ENCODE results near the gene PPP2R3A.

DNA sequence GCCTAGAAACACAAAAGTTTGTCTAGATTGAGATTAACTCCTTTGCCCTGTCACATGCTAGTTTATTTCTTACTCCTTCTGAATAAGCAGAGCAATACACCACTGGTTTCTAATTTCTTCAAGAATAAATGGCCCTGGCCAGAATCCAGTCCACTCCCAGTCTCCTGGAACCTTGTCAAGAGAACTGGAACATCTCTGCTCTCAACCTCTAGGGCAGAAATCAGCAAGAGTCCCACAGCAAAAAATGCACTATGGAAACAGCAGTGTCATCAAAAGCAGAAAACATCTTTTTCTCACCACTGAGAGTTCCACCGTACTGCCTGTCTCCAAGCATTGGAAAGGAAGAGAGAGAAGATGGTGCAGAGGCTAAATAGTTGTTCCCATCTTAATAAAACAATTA, 35.9 kb upstream of the PPP2R3A start:
- TF ChIP-seq POLR2A (IDR thresholded peaks at IDR 0.05) = no peak
- TF ChIP-seq, protein P1, sequence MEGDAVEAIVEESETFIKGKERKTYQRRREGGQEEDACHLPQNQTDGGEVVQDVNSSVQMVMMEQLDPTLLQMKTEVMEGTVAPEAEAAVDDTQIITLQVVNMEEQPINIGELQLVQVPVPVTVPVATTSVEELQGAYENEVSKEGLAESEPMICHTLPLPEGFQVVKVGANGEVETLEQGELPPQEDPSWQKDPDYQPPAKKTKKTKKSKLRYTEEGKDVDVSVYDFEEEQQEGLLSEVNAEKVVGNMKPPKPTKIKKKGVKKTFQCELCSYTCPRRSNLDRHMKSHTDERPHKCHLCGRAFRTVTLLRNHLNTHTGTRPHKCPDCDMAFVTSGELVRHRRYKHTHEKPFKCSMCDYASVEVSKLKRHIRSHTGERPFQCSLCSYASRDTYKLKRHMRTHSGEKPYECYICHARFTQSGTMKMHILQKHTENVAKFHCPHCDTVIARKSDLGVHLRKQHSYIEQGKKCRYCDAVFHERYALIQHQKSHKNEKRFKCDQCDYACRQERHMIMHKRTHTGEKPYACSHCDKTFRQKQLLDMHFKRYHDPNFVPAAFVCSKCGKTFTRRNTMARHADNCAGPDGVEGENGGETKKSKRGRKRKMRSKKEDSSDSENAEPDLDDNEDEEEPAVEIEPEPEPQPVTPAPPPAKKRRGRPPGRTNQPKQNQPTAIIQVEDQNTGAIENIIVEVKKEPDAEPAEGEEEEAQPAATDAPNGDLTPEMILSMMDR (IDR thresholded peaks at IDR 0.05) = no peak
- no peak for TF ChIP-seq POLR2AphosphoS5 (IDR thresholded peaks at IDR 0.05)

All from prostate gland (tissue), 2 donors.